WTC11 (cell line): Measurements from ENCODE around the gene ANO1. TPM values are rescaled to one million over a fixed set of nuclear protein-coding genes. Genes with fewer than 3 reads are reported as not detected.

Experiments used
- ATAC-seq: fragments of 200-7000 bp; cut with Tn5 transposase; 2 replicates; pipeline ENCODE4 v1.10.0; 2021; ENCODE audit warnings: mild to moderate bottlenecking, moderate library complexity
- CTCF ChIA-PET: fragments of 300-600 bp; sonication (Branson Sonifier 250); formaldehyde crosslinking; loops from one replicate; lab custom pipeline; 2021; ENCODE audit warnings: antibody characterized with exemption; lab: Charles Lee
- POLR2A ChIA-PET: fragments of 350-600 bp; sonication (Branson Sonifier 250); formaldehyde crosslinking; loops from one replicate; lab custom pipeline; 2021; ENCODE audit warnings: antibody characterized with exemption; lab: Charles Lee
- DNase-seq: peaks from one replicate; pipeline ENCODE4 v3.0.0; 2021; ENCODE audit warnings: low spot score
- H3K27ac Mint-ChIP-seq: 2 replicates; pipeline ENCODE4 v1.8.0; 2021; ENCODE audit warnings: mixed read lengths
- H3K27me3 Mint-ChIP-seq: 2 replicates; pipeline ENCODE4 v1.8.0; 2021; ENCODE audit warnings: low read depth, mild to moderate bottlenecking, moderate library complexity, mixed read lengths
- H3K36me3 Mint-ChIP-seq: 2 replicates; pipeline ENCODE4 v1.8.0; 2021; ENCODE audit warnings: mixed read lengths
- H3K4me1 Mint-ChIP-seq: 2 replicates; pipeline ENCODE4 v1.8.0; 2022; ENCODE audit warnings: mixed read lengths
- H3K4me3 Mint-ChIP-seq: 2 replicates; pipeline ENCODE4 v1.8.0; 2021; ENCODE audit warnings: mild to moderate bottlenecking, moderate library complexity, mixed read lengths
- H3K9me3 Mint-ChIP-seq: 2 replicates; pipeline ENCODE4 v1.8.0; 2021; ENCODE audit warnings: mixed read lengths
- CTCF ChIP-seq: fragments of 200-600 bp; IDR thresholded peaks from 2 replicates; pipeline ENCODE4 v1.8.0; 2022; ENCODE audit warnings: antibody characterized with exemption
- E2F4 ChIP-seq: sonication (generic); formaldehyde crosslinking; IDR thresholded peaks from 2 replicates; pipeline ENCODE4 v1.8.1; 2022; ENCODE audit warnings: low read depth, mild to moderate bottlenecking, moderate library complexity, missing genetic modification reagents, borderline replicate concordance
- ERG ChIP-seq: fragments of 250-450 bp; sonication (Bioruptor Pico); IDR thresholded peaks from 2 replicates; pipeline ENCODE4 v1.8.0; 2021; ENCODE audit warnings: mild to moderate bottlenecking
- ESRRA ChIP-seq: sonication (generic); formaldehyde crosslinking; IDR thresholded peaks from 2 replicates; pipeline ENCODE4 v1.8.1; 2022; ENCODE audit warnings: mild to moderate bottlenecking, missing genetic modification reagents, borderline replicate concordance
- GRHL2 ChIP-seq: fragments of 250-450 bp; sonication (Bioruptor Pico); IDR thresholded peaks from 2 replicates; pipeline ENCODE4 v1.8.0; 2022; ENCODE audit warnings: mild to moderate bottlenecking, moderate library complexity; ENCODE audit not compliant: insufficient replicate concordance, severe bottlenecking
- GTF2I ChIP-seq: fragments of 250-450 bp; sonication (Bioruptor Pico); conservative IDR thresholded peaks from 2 replicates; pipeline ENCODE4 v1.4.0; 2021; ENCODE audit warnings: mild to moderate bottlenecking
- HMGA2 ChIP-seq: fragments of 250-450 bp; sonication (Bioruptor Pico); IDR thresholded peaks from 2 replicates; pipeline ENCODE4 v1.4.0; 2021; ENCODE audit warnings: mild to moderate bottlenecking, moderate library complexity
- MXD4 ChIP-seq: fragments of 250-450 bp; sonication (Bioruptor Pico); IDR thresholded peaks from 2 replicates; pipeline ENCODE4 v1.8.0; 2021; ENCODE audit warnings: mild to moderate bottlenecking, moderate library complexity, borderline replicate concordance
- NFYB ChIP-seq: sonication (generic); formaldehyde crosslinking; conservative IDR thresholded peaks from 2 replicates; pipeline ENCODE4 v1.8.0; 2022; ENCODE audit warnings: low read depth, missing genetic modification reagents
- TCF7 ChIP-seq: sonication (generic); formaldehyde crosslinking; IDR thresholded peaks from 2 replicates; pipeline ENCODE4 v1.8.0; 2022; ENCODE audit warnings: mild to moderate bottlenecking, low read depth, missing genetic modification reagents, moderate library complexity
- TEAD4 ChIP-seq: sonication (generic); formaldehyde crosslinking; IDR thresholded peaks from 2 replicates; pipeline ENCODE4 v1.8.0; 2022; ENCODE audit warnings: mild to moderate bottlenecking, missing genetic modification reagents
- ZNF416 ChIP-seq: fragments of 250-450 bp; sonication (Bioruptor Pico); IDR thresholded peaks from 2 replicates; pipeline ENCODE4 v1.9.0; 2021; ENCODE audit warnings: mild to moderate bottlenecking, inconsistent platforms
- total RNA-seq: library from RNA; stranded (reverse); gene quantifications from 3 replicates; pipeline ENCODE4 v1.2.3, GENCODE V29; 2021
- TF ChIP-seq, protein P1 (sequence below): sonication (generic); formaldehyde crosslinking; IDR thresholded peaks from 2 replicates; pipeline ENCODE4 v1.8.1; 2022; ENCODE audit warnings: mild to moderate bottlenecking, moderate library complexity, missing genetic modification reagents

The ANO1 gene
- total RNA-seq, 1 experiment from 2014 or later = 4.1 TPM

DNA sequence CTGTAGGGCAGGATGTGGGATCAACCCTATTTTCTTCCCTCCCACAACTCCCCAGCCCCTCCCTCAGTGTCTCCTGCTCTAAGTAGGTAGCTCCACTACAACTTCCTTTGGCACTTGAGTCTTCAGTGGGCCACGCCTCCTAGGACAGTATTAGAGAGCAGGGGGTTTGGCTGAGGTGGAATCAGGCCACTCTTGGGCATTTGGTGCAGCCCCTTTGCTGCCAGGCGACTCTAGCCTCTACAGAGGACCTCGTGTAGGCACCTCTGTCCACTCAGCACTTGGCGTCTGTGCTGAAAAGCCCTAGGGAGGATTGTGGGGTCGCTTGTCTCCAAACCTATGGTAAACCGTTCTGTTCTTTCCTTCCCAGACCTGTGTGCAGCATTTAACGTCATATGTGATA, 127.6 kb downstream of the ANO1 start (continued):
- no peak for TF ChIP-seq E2F4 (CRISPR knock-in tag)
- TF ChIP-seq MXD4 (CRISPR knock-in tag) = no peak
- TF ChIP-seq ZNF416 (CRISPR knock-in tag) = no peak
- no peak for TF ChIP-seq CTCF
- TF ChIP-seq GRHL2 (CRISPR knock-in tag) = no peak

GRCh38 chr11:70206226-70206981, 128.3 kb downstream of the ANO1 start:
- Mint-ChIP-seq H3K9me3 (no peaks in the 10 kb centered on the region), H3K27me3 (no peaks in the 10 kb centered on the region), H3K27ac (peak overlapping the region; percentile 92), H3K36me3 (peaks cover 43% of the 10 kb centered on the region), H3K4me3 (peak overlapping the region; percentile 88), H3K4me1 (peaks cover 71% of the 10 kb centered on the region)
- DNase-seq = no peak
- POLR2A ChIA-PET = no interaction called here
- no peak for ATAC-seq
- CTCF ChIA-PET = interaction anchor here (0.6 kb wide), 1 partner anchor 505 kb away, joined by 3 read pairs; no protein-coding TSS in a partner anchor
- TF ChIP-seq, protein P1, sequence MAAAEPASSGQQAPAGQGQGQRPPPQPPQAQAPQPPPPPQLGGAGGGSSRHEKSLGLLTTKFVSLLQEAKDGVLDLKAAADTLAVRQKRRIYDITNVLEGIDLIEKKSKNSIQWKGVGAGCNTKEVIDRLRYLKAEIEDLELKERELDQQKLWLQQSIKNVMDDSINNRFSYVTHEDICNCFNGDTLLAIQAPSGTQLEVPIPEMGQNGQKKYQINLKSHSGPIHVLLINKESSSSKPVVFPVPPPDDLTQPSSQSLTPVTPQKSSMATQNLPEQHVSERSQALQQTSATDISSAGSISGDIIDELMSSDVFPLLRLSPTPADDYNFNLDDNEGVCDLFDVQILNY (CRISPR knock-in tag) = no peak

DNA sequence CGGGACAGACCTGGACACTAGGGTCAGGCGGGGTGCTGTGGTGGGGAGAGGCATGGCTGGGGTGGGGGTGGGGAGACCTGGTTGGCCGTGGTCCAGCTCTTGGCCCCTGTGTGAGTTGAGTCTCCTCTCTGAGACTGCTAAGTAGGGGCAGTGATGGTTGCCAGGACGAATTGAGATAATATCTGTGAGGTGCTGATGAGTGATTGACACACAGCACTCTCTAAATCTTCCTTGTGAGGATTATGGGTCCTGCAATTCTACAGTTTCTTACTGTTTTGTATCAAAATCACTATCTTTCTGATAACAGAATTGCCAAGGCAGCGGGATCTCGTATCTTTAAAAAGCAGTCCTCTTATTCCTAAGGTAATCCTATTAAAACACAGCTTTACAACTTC, 128.9 kb downstream of the ANO1 start:
- CTCF ChIA-PET = interaction anchor here (0.6 kb wide), 2 partner anchors 75 to 505 kb away, joined by 3 read pairs; no protein-coding TSS in a partner anchor
- Mint-ChIP-seq H3K4me3 (no peak overlapping the region), H3K27me3 (no peaks in the 10 kb centered on the region), H3K36me3 (peaks cover 43% of the 10 kb centered on the region), H3K27ac (0 out of 2 replicates have a peak overlapping the region, but pooled peaks have one; percentile 41), H3K4me1 (peaks cover 67% of the 10 kb centered on the region), H3K9me3 (no peaks in the 10 kb centered on the region)
- TF ChIP-seq ESRRA (CRISPR knock-in tag) = no peak
- TF ChIP-seq ERG (CRISPR knock-in tag) = no peak
- TF ChIP-seq TEAD4 (CRISPR knock-in tag) = no peak
- no peak for TF ChIP-seq ZNF416 (CRISPR knock-in tag)
- TF ChIP-seq TCF7 (CRISPR knock-in tag) = no peak
- no peak for TF ChIP-seq GTF2I (CRISPR knock-in tag)
- no peak for TF ChIP-seq NFYB (CRISPR knock-in tag)
- ATAC-seq = no peak
- POLR2A ChIA-PET = no interaction called here
- no peak for DNase-seq

DNA sequence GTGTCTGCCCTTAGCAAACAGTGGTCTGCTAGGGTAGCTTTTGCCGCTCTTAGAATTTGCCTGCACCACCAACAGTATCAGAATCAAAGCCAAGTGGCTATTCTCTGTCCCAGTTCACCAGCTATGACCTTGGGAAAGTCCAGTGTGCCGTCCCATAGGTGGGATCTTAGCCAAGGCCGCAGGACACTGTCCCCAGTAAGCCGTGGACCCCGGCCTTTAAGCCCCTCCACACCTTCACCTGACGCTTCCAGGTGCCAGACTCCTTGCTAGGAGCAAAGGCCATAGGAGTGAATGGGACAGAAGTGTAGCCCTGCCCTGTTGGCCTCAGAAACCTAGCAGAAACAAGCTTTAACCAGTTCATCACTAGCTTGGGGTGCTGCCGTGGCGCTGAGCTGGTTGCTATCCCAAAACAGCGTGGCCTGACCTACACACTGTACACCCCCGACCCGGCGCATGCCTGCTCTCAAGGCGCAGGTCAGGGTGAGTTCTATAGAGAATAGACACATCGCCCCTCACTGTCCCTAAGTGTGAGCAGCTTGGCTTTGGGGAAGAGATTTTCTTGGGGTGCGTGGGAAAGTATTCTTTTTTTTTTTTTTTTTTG, 129.5 kb downstream of the ANO1 start:
- ATAC-seq (no peak), DNase-seq (no peak)
- peaks cover 69% of the 10 kb centered on the region for H3K4me1 Mint-ChIP-seq
- no peak for TF ChIP-seq HMGA2
- H3K36me3 Mint-ChIP-seq = peaks cover 43% of the 10 kb centered on the region
- H3K27ac Mint-ChIP-seq = peak overlapping the region; percentile 41; the same call in 1 of the 2 replicates
- POLR2A ChIA-PET = interaction anchor here (0.6 to 0.7 kb wide), 2 partner anchors 22 to 265 kb away, joined by 4 to 5 read pairs; no protein-coding TSS in a partner anchor
- no peaks in the 10 kb centered on the region for H3K27me3 Mint-ChIP-seq
- H3K9me3 Mint-ChIP-seq = no peaks in the 10 kb centered on the region
- no peak overlapping the region for H3K4me3 Mint-ChIP-seq
- CTCF ChIA-PET = interaction anchor here (0.6 to 1.2 kb wide), 3 partner anchors 12 to 505 kb away, joined by 3 read pairs; no protein-coding TSS in a partner anchor
